Brain microvascular endothelial cell (primary cell): ENCODE data around the gene COX4I1.

Experiments used
- DNase-seq: peaks from one replicate; pipeline ENCODE4 v3.0.0-alpha.2; 2020
- H3K27ac ChIP-seq: fragments of 250-450 bp; sonication (Bioruptor Pico); 2 replicates; pipeline ENCODE4 v1.5.1; 2020; ENCODE audit warnings: mild to moderate bottlenecking, moderate library complexity
- H3K27me3 ChIP-seq: fragments of 250-450 bp; sonication (Bioruptor Pico); replicated peaks from 2 replicates; pipeline ENCODE4 v1.5.1; 2020; ENCODE audit warnings: mild to moderate bottlenecking
- H3K36me3 ChIP-seq: fragments of 250-450 bp; sonication (Bioruptor Pico); replicated peaks from 2 replicates; pipeline ENCODE4 v1.5.1; 2020; ENCODE audit warnings: mild to moderate bottlenecking
- H3K4me3 ChIP-seq: 2 replicates; pipeline ENCODE4 v1.5.1; 2011; ENCODE audit warnings: low read depth, mild to moderate bottlenecking, control low read depth, low read length, moderate library complexity
- CTCF ChIP-seq: IDR thresholded peaks from 2 replicates; pipeline ENCODE4 v1.5.1; 2011; ENCODE audit warnings: low read depth, mild to moderate bottlenecking, moderate library complexity, low read length, control low read depth, inconsistent platforms; ENCODE audit errors: missing control alignments
- in situ Hi-C: cut with HindIII; loops from 2 replicates; pipeline ENCODE4 v1.10.0; 2017; ENCODE audit warnings: low sequenced_read_pairs, low pct_ligation_motif_present

Gene COX4I1

GRCh38 chr16:85845266-85845665 is 45.8 kb downstream of the COX4I1 start:
- TF ChIP-seq CTCF = no peak
- DNase-seq = no peak
- in situ Hi-C loops = no loop called here

GRCh38 chr16:85846461-85846860 is 47.0 kb downstream of the COX4I1 start:
- H3K27ac ChIP-seq = no peak overlapping the region
- no peak for TF ChIP-seq CTCF
- H3K27me3 ChIP-seq = peaks cover 13% of the 10 kb centered on the region
- no peak for DNase-seq
- in situ Hi-C loops = no loop called here
- no peak overlapping the region for H3K4me3 ChIP-seq
- no peaks in the 10 kb centered on the region for H3K36me3 ChIP-seq

More at GRCh38 chr16:85845266-85845665, 45.8 kb downstream of the COX4I1 start:
- Histone ChIP-seq H3K27ac (no peak overlapping the region), H3K36me3 (no peaks in the 10 kb centered on the region), H3K27me3 (peaks cover 13% of the 10 kb centered on the region), H3K4me3 (no peak overlapping the region)

- Histone ChIP-seq H3K36me3 (no peaks in the 10 kb centered on the region), H3K27me3 (peaks cover 13% of the 10 kb centered on the region), H3K4me3 (no peak overlapping the region), H3K27ac (no peak overlapping the region)
- TF ChIP-seq CTCF = no peak
- DNase-seq = no peak
- in situ Hi-C loops = no loop called here
Measured at GRCh38 chr16:85847036-85847435, 47.5 kb downstream of the COX4I1 start.

GRCh38 chr16:85847681-85848601 is 48.4 kb downstream of the COX4I1 start:
- Histone ChIP-seq H3K36me3 (no peaks in the 10 kb centered on the region), H3K4me3 (no peak overlapping the region), H3K27ac (no peak overlapping the region), H3K27me3 (peaks cover 13% of the 10 kb centered on the region)
- DNase-seq = no peak
- no peak for TF ChIP-seq CTCF
- in situ Hi-C loops = no loop called here

GRCh38 chr16:85848986-85849385 is 49.5 kb downstream of the COX4I1 start:
- no peak for DNase-seq
- in situ Hi-C loops = no loop called here
- H3K27ac ChIP-seq = no peak overlapping the region
- H3K4me3 ChIP-seq = no peak overlapping the region
- peaks cover 13% of the 10 kb centered on the region for H3K27me3 ChIP-seq
- no peak for TF ChIP-seq CTCF
- H3K36me3 ChIP-seq = no peaks in the 10 kb centered on the region
